Thymus (tissue), 14 donors: ENCODE results near the gene GID4. TPM values are rescaled to one million over a fixed set of nuclear protein-coding genes. Genes with fewer than 3 reads are reported as not detected.
"Not testable (repeated sequence)": the region's sequence is repeated elsewhere in the genome, so short reads cannot be mapped to it uniquely, and the experiment has no call there.

Experiments used
- DNase-seq, 9 donors: peaks; one replicate each; pipeline ENCODE4 v3.0.0-alpha.2; 2013; ENCODE audit warnings: low spot score in 9 of 9, low read depth in 6 of 9, missing footprints in 1 of 9
- H3K27ac ChIP-seq, 2 donors: one replicate each; pipeline ENCODE4 v1.5.1; 2013; ENCODE audit warnings: control low read depth in 1 of 2, low read depth in 1 of 2, low read length in 1 of 2, mild to moderate bottlenecking in 1 of 2, moderate library complexity in 1 of 2
- H3K27me3 ChIP-seq, 2 donors: one replicate each; pipeline ENCODE4 v1.5.1; 2013; ENCODE audit warnings: low read length in 1 of 2; ENCODE audit not compliant: control insufficient read depth in 2 of 2, insufficient read depth in 1 of 2
- H3K36me3 ChIP-seq, 2 donors: one replicate each; pipeline ENCODE4 v1.5.1; 2013; ENCODE audit warnings: low read length in 1 of 2, mild to moderate bottlenecking in 1 of 2, moderate library complexity in 1 of 2; ENCODE audit not compliant: control insufficient read depth in 2 of 2, insufficient read depth in 2 of 2
- H3K4me1 ChIP-seq, 2 donors: one replicate each; pipeline ENCODE4 v1.5.1; 2013; ENCODE audit warnings: low read length in 2 of 2; ENCODE audit not compliant: control insufficient read depth in 2 of 2, insufficient read depth in 2 of 2
- H3K4me3 ChIP-seq, 2 donors: one replicate each; pipeline ENCODE4 v1.5.1; 2013; ENCODE audit warnings: low read length in 2 of 2, control low read depth in 1 of 2, mild to moderate bottlenecking in 1 of 2
- H3K9me3 ChIP-seq, 2 donors: one replicate each; pipeline ENCODE4 v1.5.1; 2013; ENCODE audit warnings: low read length in 1 of 2, mild to moderate bottlenecking in 1 of 2; ENCODE audit not compliant: control insufficient read depth in 2 of 2, insufficient read depth in 1 of 2
- WGBS: extraction: QIAGEN DNeasy Blood & Tissue Kit; methylation state at CpG from one replicate; pipeline ENCODE4 v1.1.7; 2013; 5-methylcytosine and 5-hydroxymethylcytosine counted together
- long read RNA-seq, 10 donors: transcript quantifications; one replicate each; lab custom pipeline, GENCODE V29; 2026
- polyA plus RNA-seq: library from polyadenylated mRNA; stranded (reverse); fragments of 200-250 nt; gene quantifications from one replicate; pipeline ENCODE4 v1.2.3, GENCODE V29; 2013
- total RNA-seq: library from RNA; stranded (reverse); fragments of 120-200 nt; gene quantifications from one replicate; pipeline ENCODE4 v1.2.4, GENCODE V29; 2013
- donor health status: healthy.

GID4 gene
- total RNA-seq (4.9 TPM), polyA plus RNA-seq (6.0 TPM)
- long read RNA-seq, donor 1: 0 reads
- long read RNA-seq, donor 2: 0 reads
- long read RNA-seq, donor 3, full-length matches to known transcripts: 5 of 5 reads
- long read RNA-seq, donor 3, partial matches to known transcripts: 0 of 5 reads
- long read RNA-seq, donor 3, other reads (novel, unspliced or antisense): 0 of 5 reads
- long read RNA-seq, donor 4, full-length matches to known transcripts: 2 of 2 reads
- long read RNA-seq, donor 4, partial matches to known transcripts: 0 of 2 reads
- long read RNA-seq, donor 4, other reads (novel, unspliced or antisense): 0 of 2 reads
- long read RNA-seq, donor 5, full-length matches to known transcripts: 4 of 4 reads
- long read RNA-seq, donor 5, partial matches to known transcripts: 0 of 4 reads
- long read RNA-seq, donor 5, other reads (novel, unspliced or antisense): 0 of 4 reads
- long read RNA-seq, donor 6, full-length matches to known transcripts: 5 of 5 reads
- long read RNA-seq, donor 6, partial matches to known transcripts: 0 of 5 reads
- long read RNA-seq, donor 6, other reads (novel, unspliced or antisense): 0 of 5 reads
- long read RNA-seq, donor 7, full-length matches to known transcripts: 8 of 8 reads
- long read RNA-seq, donor 7, partial matches to known transcripts: 0 of 8 reads
- long read RNA-seq, donor 7, other reads (novel, unspliced or antisense): 0 of 8 reads
- long read RNA-seq, donor 8: 0 reads
- long read RNA-seq, donor 9, full-length matches to known transcripts: 2 of 2 reads
- long read RNA-seq, donor 9, partial matches to known transcripts: 0 of 2 reads
- long read RNA-seq, donor 9, other reads (novel, unspliced or antisense): 0 of 2 reads
- long read RNA-seq, donor 10, full-length matches to known transcripts: 3 of 3 reads
- long read RNA-seq, donor 10, partial matches to known transcripts: 0 of 3 reads
- long read RNA-seq, donor 10, other reads (novel, unspliced or antisense): 0 of 3 reads

DNA sequence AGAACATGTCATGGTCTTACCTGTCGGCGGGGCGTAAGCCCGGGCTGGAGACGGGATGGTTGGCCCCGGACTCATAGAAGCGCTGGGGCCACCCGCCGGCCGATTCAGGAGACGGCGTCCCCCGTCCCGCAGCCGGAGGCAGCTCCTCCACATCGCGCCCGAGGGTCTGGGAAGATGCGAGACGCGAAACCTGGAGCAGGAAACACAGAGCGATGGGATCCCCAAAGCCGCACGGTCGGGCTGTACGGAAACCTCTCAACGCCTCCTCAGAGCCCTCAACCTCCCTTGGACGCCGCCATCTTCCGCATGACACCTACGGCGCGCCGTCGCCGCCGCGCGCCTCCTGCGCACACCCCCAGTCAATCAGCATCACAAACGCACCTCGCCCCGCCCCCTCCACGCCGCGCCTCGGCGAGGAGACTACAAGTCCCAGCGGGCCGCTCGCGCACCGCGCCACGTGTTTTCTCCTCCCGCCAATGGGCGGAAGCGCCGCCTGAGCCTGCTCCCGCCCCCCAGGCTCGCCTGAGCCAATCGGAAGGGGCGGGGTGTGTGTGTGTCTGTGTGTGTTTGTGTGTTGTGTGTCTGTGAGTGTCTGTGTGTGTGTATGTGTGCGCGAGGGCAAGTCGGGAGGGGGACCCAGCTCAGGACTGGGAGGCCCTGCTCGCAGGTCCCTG lies at the start of gene GID4, which contains the start of gene ATPAF2:
GID4 (plus strand) TSS at position 548 of the 674 bp plus-strand sequence; CDS start at position 605, 57 bp downstream.
ATPAF2 (minus strand) TSS at position 308 of the 674 bp plus-strand sequence; CDS start at position 153, 155 bp downstream.
- Histone ChIP-seq H3K4me3 (peak within 1 kb of the TSS; percentile 79 to 89), H3K27ac (peak within 1 kb of the TSS; percentile 50 to 74), H3K27me3 (no peaks in the 10 kb centered on the region), H3K36me3 (no peaks in the 10 kb centered on the region), H3K4me1 (peaks cover 21 to 34% of the 10 kb centered on the region in 2 donors), H3K9me3 (no peaks in the 10 kb centered on the region)
- DNase-seq: peak; percentile 89 to 100 (median 99)
- under 1% methylated on average over 67 of the region's 67 CpGs for WGBS

DNA sequence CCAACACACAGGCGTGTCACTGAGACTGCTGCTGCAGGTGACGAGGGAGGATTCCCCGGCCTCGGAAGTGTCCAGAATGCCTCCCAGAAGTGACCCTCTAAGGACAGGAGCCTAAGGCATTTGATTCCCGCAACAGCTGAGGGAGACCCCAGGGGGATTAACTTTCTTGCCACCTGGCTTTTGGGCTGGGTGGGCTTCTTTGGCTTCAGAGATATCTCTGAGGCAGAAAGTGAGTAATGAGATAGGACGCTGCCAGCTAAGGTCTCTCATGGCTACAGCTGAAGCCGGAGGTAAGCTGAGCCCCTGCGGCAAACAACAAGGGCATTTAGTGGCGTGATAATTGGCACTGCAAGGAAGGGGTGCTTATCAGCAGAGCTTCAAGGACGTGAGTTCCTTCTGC lies 49.6 kb upstream of the GID4 start:
- H3K4me1 ChIP-seq: peaks cover 0 to 5% of the 10 kb centered on the region in 2 donors
- peaks cover 0 to 4% of the 10 kb centered on the region in 2 donors for H3K9me3 ChIP-seq
- 98% methylated on average over 10 of the region's 10 CpGs for WGBS
- H3K4me3 ChIP-seq: no peak overlapping the region
- no peak overlapping the region for H3K27ac ChIP-seq
- H3K27me3 ChIP-seq: no peaks in the 10 kb centered on the region
- no peak for DNase-seq
- no peaks in the 10 kb centered on the region for H3K36me3 ChIP-seq

DNA sequence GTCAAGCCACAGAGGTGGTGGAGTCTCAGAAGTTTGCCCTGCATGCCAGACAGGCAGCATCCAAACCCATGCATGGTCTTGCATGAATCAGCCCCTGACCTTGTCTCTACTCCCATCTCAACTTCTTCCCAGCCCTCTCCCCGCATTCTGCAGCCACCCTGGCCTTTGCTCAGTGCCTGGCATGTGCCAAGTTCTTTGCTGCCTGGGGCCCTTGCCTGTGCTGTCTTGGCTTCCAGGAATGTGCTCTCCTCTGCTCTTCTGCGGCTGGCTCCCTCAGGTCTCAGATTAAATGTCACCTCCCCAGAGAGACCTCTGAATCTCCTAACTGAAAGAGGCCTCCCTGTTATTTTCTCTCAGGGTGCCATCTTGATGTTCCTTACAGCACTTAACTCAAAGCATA lies 48.9 kb upstream of the GID4 start:
- H3K9me3 ChIP-seq: peaks cover 0 to 4% of the 10 kb centered on the region in 2 donors
- no peak overlapping the region for H3K4me3 ChIP-seq
- peaks cover 0 to 7% of the 10 kb centered on the region in 2 donors for H3K4me1 ChIP-seq
- no peaks in the 10 kb centered on the region for H3K27me3 ChIP-seq
- 96% methylated on average over 2 of the region's 2 CpGs for WGBS
- no peak for DNase-seq
- no peak overlapping the region for H3K27ac ChIP-seq
- H3K36me3 ChIP-seq: no peaks in the 10 kb centered on the region

DNA sequence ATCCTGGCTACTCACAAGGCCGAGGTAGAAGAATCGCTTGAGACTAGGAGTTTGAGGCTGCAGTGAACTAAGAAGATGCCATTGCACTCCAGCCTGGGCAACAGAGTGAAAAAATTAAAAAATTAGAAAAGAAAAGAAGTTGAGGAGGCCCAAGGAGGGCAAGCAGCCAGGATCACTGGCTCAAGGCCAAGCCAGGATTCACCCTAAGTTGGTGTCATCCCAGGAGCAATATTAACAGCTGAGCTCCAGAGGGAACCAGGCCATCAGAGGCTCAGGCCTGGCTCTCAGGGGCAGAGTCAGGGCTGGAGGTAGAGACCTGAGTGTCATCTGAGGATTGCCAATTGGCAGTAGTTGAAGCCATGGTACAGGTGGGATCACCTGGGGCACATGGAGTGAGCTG lies 45.8 kb upstream of the GID4 start:
- H3K27ac ChIP-seq: no peak overlapping the region
- no peaks in the 10 kb centered on the region for H3K27me3 ChIP-seq
- H3K4me3 ChIP-seq: no peak overlapping the region
- DNase-seq: no peak
- 97% methylated on average over 2 of the region's 2 CpGs for WGBS
- H3K4me1 ChIP-seq: peaks cover 0 to 7% of the 10 kb centered on the region in 2 donors
- H3K36me3 ChIP-seq: no peaks in the 10 kb centered on the region
- peaks cover 0 to 4% of the 10 kb centered on the region in 2 donors for H3K9me3 ChIP-seq

DNA sequence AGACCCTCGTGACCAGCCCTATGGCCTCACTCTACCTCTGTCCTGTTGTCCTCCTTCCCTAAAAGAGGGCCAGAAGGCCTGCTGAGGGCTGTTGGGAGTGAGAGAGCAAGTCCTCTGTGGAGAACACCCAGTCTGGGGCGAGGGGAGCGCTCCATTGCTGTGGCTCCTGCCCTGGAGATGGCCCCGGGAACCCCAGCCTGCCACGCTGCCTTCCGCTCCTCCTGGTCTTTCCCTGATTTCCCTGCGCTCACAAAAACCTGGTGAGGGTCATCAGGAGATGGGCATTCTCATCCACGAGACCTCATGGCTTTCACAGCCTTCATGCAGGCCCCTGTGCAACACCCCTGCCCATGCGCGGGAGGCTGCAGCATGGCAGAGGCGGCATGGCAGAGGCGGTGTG lies 45.4 kb upstream of the GID4 start:
- H3K9me3 ChIP-seq: peaks cover 0 to 4% of the 10 kb centered on the region in 2 donors
- no peak overlapping the region for H3K27ac ChIP-seq
- no peak overlapping the region for H3K4me3 ChIP-seq
- no peaks in the 10 kb centered on the region for H3K36me3 ChIP-seq
- WGBS: 97% methylated on average over 12 of the region's 12 CpGs
- DNase-seq: no peak
- no peaks in the 10 kb centered on the region for H3K27me3 ChIP-seq
- peaks cover 0 to 7% of the 10 kb centered on the region in 2 donors for H3K4me1 ChIP-seq

DNA sequence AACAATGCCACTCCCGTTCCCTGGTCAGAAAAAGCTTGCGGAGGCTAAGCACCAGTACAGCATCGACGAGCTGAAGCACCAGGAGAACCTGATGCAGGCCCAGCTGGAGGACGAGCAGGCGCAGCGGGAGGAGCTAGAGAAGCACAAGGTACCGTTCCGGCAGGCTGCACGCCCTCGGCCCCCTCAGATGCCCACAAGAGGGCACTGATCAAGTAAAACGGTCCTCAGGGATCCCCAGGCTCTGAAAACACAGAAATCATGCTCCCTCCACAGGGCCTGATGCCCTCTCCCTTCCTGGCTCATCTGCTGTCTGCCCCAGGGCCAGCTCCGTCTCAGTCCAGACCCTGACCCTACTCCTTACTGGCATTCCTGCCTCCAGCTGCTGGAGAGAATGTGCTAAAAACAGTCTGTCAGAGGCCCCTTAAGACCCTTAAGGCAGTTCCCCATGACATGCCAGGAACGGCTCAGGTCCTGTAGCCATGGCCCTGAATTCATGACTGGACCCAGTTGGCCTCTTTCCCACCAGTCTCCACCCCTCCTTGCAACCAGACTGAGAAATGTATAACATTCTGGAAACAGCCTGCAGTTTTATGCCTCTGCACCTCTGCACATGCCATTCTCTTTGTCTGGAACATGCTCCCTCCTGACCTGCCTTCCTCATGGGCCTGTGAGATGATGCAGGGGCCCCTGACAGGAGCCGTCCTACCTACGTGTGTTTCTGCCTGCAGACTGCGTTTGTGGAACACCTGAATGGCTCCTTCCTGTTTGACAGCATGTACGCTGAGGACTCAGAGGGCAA lies 44.7 kb upstream of the GID4 start:
- peak in 3 of 9 donors; percentile 15 to 41 (median 28) for DNase-seq
- H3K4me3 ChIP-seq: no peak overlapping the region
- H3K27ac ChIP-seq: no peak overlapping the region
- no peaks in the 10 kb centered on the region for H3K9me3 ChIP-seq
- 75% methylated on average over 18 of the region's 18 CpGs for WGBS
- H3K27me3 ChIP-seq: no peaks in the 10 kb centered on the region
- H3K36me3 ChIP-seq: no peaks in the 10 kb centered on the region
- H3K4me1 ChIP-seq: peaks cover 0 to 7% of the 10 kb centered on the region in 2 donors

DNA sequence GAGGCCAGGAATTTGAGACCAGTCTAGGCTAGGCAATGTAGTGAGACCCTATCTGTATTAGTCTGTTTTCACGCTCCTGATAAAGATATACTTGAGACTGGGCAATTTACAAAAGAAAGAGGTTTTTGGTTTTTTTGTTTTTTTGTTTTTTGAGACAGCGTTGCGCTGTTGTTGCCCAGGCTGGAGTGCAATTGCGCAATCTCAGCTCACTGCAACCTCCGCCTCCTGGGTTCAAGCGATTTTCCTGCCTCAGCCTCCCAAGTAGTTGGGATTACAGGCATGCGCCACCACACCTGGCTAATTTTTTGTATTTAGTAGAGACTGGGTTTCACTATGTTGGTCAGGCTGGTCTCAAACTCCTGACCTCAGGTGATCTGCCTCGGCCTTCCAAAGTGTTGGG lies 43.3 kb upstream of the GID4 start:
- H3K27ac ChIP-seq, H3K36me3 ChIP-seq, H3K4me3 ChIP-seq, H3K4me1 ChIP-seq, H3K9me3 ChIP-seq, H3K27me3 ChIP-seq, DNase-seq: not testable (repeated sequence)
- WGBS: 98% methylated on average over 8 of the region's 8 CpGs

DNA sequence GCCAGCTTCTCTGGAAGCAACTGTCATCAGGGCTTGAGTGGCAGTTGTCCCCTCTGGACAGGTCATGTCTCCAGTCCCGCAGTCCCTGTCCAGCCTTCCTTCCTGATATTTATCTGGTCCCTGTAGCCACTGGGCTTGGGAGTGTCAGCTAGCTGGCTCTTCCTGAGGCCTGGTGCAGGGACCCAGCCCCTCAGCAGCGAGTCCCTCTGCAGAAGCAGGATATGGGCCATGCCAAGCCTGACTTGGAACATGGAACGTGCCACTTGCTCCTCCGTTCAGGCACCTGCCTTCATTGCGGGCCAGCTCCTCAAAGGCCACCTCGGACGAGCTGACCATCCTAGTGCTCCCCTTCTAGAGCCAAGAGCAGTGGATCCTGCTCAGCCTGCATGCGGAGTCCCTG lies 40.3 kb upstream of the GID4 start:
- Histone ChIP-seq H3K27me3 (no peaks in the 10 kb centered on the region), H3K27ac (no peak overlapping the region), H3K36me3 (no peaks in the 10 kb centered on the region), H3K9me3 (no peaks in the 10 kb centered on the region), H3K4me3 (no peak overlapping the region), H3K4me1 (peaks cover 0 to 7% of the 10 kb centered on the region in 2 donors)
- no peak for DNase-seq
- 97% methylated on average over 8 of the region's 8 CpGs for WGBS
